ENCODE measurements around the gene CNTNAP2. TPM values are rescaled to one million over a fixed set of nuclear protein-coding genes. Genes with fewer than 3 reads are reported as not detected.

CNTNAP2 gene
- total RNA-seq, 2 experiments from 2014 or later: not detected

- Mint-ChIP-seq H3K4me1 (ENCODE audit: low read depth) (no peaks in the 10 kb centered on the region), H3K27me3 (ENCODE audit: low read depth) (no peaks in the 10 kb centered on the region), H3K4me3 (no peak overlapping the region), H3K9me3 (ENCODE audit: insufficient read depth) (peaks cover 21% of the 10 kb centered on the region), H3K27ac (no peak overlapping the region), H3K36me3 (ENCODE audit: low read depth) (no peaks in the 10 kb centered on the region)
- no peak for DNase-seq
- ATAC-seq: no peak
- ChIA-PET CTCF (no interaction called here), POLR2A (no interaction called here)
Observed at GRCh38 chr7:147235645-147236382, 1119.2 kb downstream of the CNTNAP2 start.

- Mint-ChIP-seq H3K4me3 (no peak overlapping the region), H3K9me3 (ENCODE audit: insufficient read depth) (peaks cover 17% of the 10 kb centered on the region), H3K36me3 (ENCODE audit: low read depth) (no peaks in the 10 kb centered on the region), H3K4me1 (ENCODE audit: low read depth) (no peaks in the 10 kb centered on the region), H3K27ac (no peak overlapping the region), H3K27me3 (ENCODE audit: low read depth) (no peaks in the 10 kb centered on the region)
- POLR2A ChIA-PET: no interaction called here
- ATAC-seq (no peak), DNase-seq (no peak)
- CTCF ChIA-PET: no interaction called here
Observed at GRCh38 chr7:147240468-147240867, 1123.9 kb downstream of the CNTNAP2 start.

GRCh38 chr7:147245274-147245673, 1128.7 kb downstream of the CNTNAP2 start:
- Mint-ChIP-seq H3K36me3 (ENCODE audit: low read depth) (no peaks in the 10 kb centered on the region), H3K4me3 (no peak overlapping the region), H3K4me1 (ENCODE audit: low read depth) (no peaks in the 10 kb centered on the region), H3K27ac (no peak overlapping the region), H3K9me3 (ENCODE audit: insufficient read depth) (peaks cover 3% of the 10 kb centered on the region), H3K27me3 (ENCODE audit: low read depth) (no peaks in the 10 kb centered on the region)
- POLR2A ChIA-PET: no interaction called here
- DNase-seq (peak; percentile 37), ATAC-seq (no peak)
- CTCF ChIA-PET: interaction anchor here (0.9 kb wide), 1 partner anchor 898 kb away, joined by 3 read pairs; no protein-coding TSS in a partner anchor

GRCh38 chr7:147249956-147250355, 1133.4 kb downstream of the CNTNAP2 start:
- DNase-seq (no peak), ATAC-seq (no peak)
- Mint-ChIP-seq H3K9me3 (ENCODE audit: insufficient read depth) (peaks cover 6% of the 10 kb centered on the region), H3K4me3 (no peak overlapping the region), H3K27ac (no peak overlapping the region), H3K36me3 (ENCODE audit: low read depth) (no peaks in the 10 kb centered on the region), H3K4me1 (ENCODE audit: low read depth) (no peaks in the 10 kb centered on the region), H3K27me3 (ENCODE audit: low read depth) (no peaks in the 10 kb centered on the region)
- ChIA-PET CTCF (no interaction called here), POLR2A (no interaction called here)

- ATAC-seq (no peak), DNase-seq (no peak)
- Mint-ChIP-seq H3K4me1 (ENCODE audit: low read depth) (no peaks in the 10 kb centered on the region), H3K4me3 (no peak overlapping the region), H3K27me3 (ENCODE audit: low read depth) (no peaks in the 10 kb centered on the region), H3K36me3 (ENCODE audit: low read depth) (no peaks in the 10 kb centered on the region), H3K27ac (no peak overlapping the region), H3K9me3 (ENCODE audit: insufficient read depth) (peaks cover 7% of the 10 kb centered on the region)
- ChIA-PET CTCF (no interaction called here), POLR2A (no interaction called here)
Observed at GRCh38 chr7:147251751-147252325, 1135.2 kb downstream of the CNTNAP2 start.

GRCh38 chr7:147261693-147262092, 1145.1 kb downstream of the CNTNAP2 start:
- POLR2A ChIA-PET: no interaction called here

GRCh38 chr7:147265528-147265927, 1148.9 kb downstream of the CNTNAP2 start:
- Mint-ChIP-seq H3K36me3 (ENCODE audit: low read depth) (no peaks in the 10 kb centered on the region), H3K4me3 (no peak overlapping the region), H3K9me3 (ENCODE audit: insufficient read depth) (peaks cover 4% of the 10 kb centered on the region), H3K27me3 (ENCODE audit: low read depth) (no peaks in the 10 kb centered on the region), H3K4me1 (ENCODE audit: low read depth) (no peaks in the 10 kb centered on the region), H3K27ac (no peak overlapping the region)
- POLR2A ChIA-PET: no interaction called here
- no peak for DNase-seq
- ATAC-seq: no peak
- CTCF ChIA-PET: no interaction called here

More at GRCh38 chr7:147261693-147262092, 1145.1 kb downstream of the CNTNAP2 start:
- Mint-ChIP-seq H3K27ac (no peak overlapping the region), H3K36me3 (ENCODE audit: low read depth) (no peaks in the 10 kb centered on the region), H3K9me3 (ENCODE audit: insufficient read depth) (peaks cover 7% of the 10 kb centered on the region), H3K4me3 (no peak overlapping the region), H3K27me3 (ENCODE audit: low read depth) (no peaks in the 10 kb centered on the region), H3K4me1 (ENCODE audit: low read depth) (no peaks in the 10 kb centered on the region)
- DNase-seq (no peak), ATAC-seq (no peak)
- CTCF ChIA-PET: no interaction called here

GRCh38 chr7:147276106-147276505, 1159.5 kb downstream of the CNTNAP2 start:
- H3K36me3 Mint-ChIP-seq (ENCODE audit: low read depth): no peaks in the 10 kb centered on the region
- H3K4me1 Mint-ChIP-seq (ENCODE audit: low read depth): no peaks in the 10 kb centered on the region
- H3K9me3 Mint-ChIP-seq (ENCODE audit: insufficient read depth): peaks cover 8% of the 10 kb centered on the region
- DNase-seq (no peak), ATAC-seq (no peak)
- CTCF ChIA-PET: no interaction called here
- H3K4me3 Mint-ChIP-seq: no peak overlapping the region
- H3K27me3 Mint-ChIP-seq (ENCODE audit: low read depth): no peaks in the 10 kb centered on the region
- POLR2A ChIA-PET: no interaction called here
- H3K27ac Mint-ChIP-seq: no peak overlapping the region

- no peak overlapping the region for H3K4me3 Mint-ChIP-seq
Observed at GRCh38 chr7:147276783-147277370, 1160.3 kb downstream of the CNTNAP2 start.

GRCh38 chr7:147279514-147279913, 1162.9 kb downstream of the CNTNAP2 start:
- ATAC-seq: no peak
- DNase-seq: no peak
- H3K9me3 Mint-ChIP-seq (ENCODE audit: insufficient read depth): peaks cover 4% of the 10 kb centered on the region

More at GRCh38 chr7:147276783-147277370, 1160.3 kb downstream of the CNTNAP2 start:
- Mint-ChIP-seq H3K27ac (no peak overlapping the region), H3K36me3 (ENCODE audit: low read depth) (no peaks in the 10 kb centered on the region), H3K27me3 (ENCODE audit: low read depth) (no peaks in the 10 kb centered on the region), H3K4me1 (ENCODE audit: low read depth) (no peaks in the 10 kb centered on the region), H3K9me3 (ENCODE audit: insufficient read depth) (peaks cover 4% of the 10 kb centered on the region)
- ChIA-PET POLR2A (no interaction called here), CTCF (no interaction called here)
- DNase-seq (no peak), ATAC-seq (no peak)

GRCh38 chr7:147279964-147280374, 1163.4 kb downstream of the CNTNAP2 start:
- ChIA-PET CTCF (no interaction called here), POLR2A (no interaction called here)
- DNase-seq (no peak), ATAC-seq (no peak)
- H3K4me1 Mint-ChIP-seq (ENCODE audit: low read depth): no peaks in the 10 kb centered on the region
- no peak overlapping the region for H3K4me3 Mint-ChIP-seq
- H3K36me3 Mint-ChIP-seq (ENCODE audit: low read depth): no peaks in the 10 kb centered on the region
- H3K27ac Mint-ChIP-seq: no peak overlapping the region
- H3K27me3 Mint-ChIP-seq (ENCODE audit: low read depth): no peaks in the 10 kb centered on the region
- peaks cover 4% of the 10 kb centered on the region for H3K9me3 Mint-ChIP-seq (ENCODE audit: insufficient read depth)

More at GRCh38 chr7:147279514-147279913, 1162.9 kb downstream of the CNTNAP2 start:
- Mint-ChIP-seq H3K4me3 (no peak overlapping the region), H3K27me3 (ENCODE audit: low read depth) (no peaks in the 10 kb centered on the region), H3K36me3 (ENCODE audit: low read depth) (no peaks in the 10 kb centered on the region), H3K27ac (no peak overlapping the region), H3K4me1 (ENCODE audit: low read depth) (no peaks in the 10 kb centered on the region)
- ChIA-PET POLR2A (no interaction called here), CTCF (no interaction called here)

- H3K4me1 Mint-ChIP-seq (ENCODE audit: low read depth): no peaks in the 10 kb centered on the region
- H3K27me3 Mint-ChIP-seq (ENCODE audit: low read depth): no peaks in the 10 kb centered on the region
- H3K36me3 Mint-ChIP-seq (ENCODE audit: low read depth): no peaks in the 10 kb centered on the region
- peaks cover 4% of the 10 kb centered on the region for H3K9me3 Mint-ChIP-seq (ENCODE audit: insufficient read depth)
- H3K4me3 Mint-ChIP-seq: no peak overlapping the region
- ChIA-PET CTCF (no interaction called here), POLR2A (no interaction called here)
- DNase-seq (no peak), ATAC-seq (no peak)
- no peak overlapping the region for H3K27ac Mint-ChIP-seq
Observed at GRCh38 chr7:147282204-147282603, 1165.6 kb downstream of the CNTNAP2 start.
